Daoy (cell line): ENCODE data around the gene ZFX. TPM values are rescaled to one million over a fixed set of nuclear protein-coding genes. Genes with fewer than 3 reads are reported as not detected.
A peak's percentile ranks its signal among the peaks of the same experiment; 100 is the strongest.

Source experiments
- DNase-seq: peaks from one replicate; pipeline ENCODE4 v3.0.0-alpha.2; 2015; ENCODE audit warnings: low read depth
- total RNA-seq: library from RNA; depleted of rRNA; stranded (reverse); fragments of >200 nt; shearing (Covaris generic); gene quantifications from 2 replicates; pipeline ENCODE4 v1.2.3, GENCODE V29; 2014; rRNA removed

ZFX gene
- total RNA-seq, 1 experiment from 2014 or later: 17.4 TPM

DNA sequence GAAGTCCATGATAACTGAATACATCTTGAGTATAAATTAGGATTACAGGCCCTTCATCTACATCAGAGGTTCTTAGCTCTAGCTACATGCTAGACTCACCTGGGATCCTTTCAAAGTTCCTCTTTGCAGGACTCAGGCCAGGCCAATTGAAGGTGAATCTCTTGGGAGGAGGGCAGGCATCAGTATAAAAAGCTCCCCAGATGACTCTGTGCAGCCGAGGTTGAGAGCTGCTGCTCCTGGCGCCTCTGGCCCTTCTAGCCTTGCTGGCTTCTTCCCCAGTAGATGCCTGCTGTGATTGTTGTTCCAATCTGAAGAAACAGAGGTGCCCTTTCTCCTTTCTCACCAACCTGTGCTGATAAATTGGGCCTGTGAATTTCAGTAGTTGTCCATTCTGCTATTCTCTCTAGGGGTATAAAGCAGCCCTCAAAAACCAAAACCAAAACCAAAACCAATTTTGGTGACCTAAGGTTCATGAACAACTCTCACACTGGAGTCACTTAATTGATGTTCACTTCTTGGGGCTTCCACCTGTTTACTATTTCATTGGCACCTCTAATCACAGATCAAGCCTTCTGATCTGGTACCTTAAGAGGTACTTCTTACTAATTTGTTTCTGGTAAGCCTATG lies 85.7 kb downstream of the ZFX start:
- DNase-seq: no peak

DNA sequence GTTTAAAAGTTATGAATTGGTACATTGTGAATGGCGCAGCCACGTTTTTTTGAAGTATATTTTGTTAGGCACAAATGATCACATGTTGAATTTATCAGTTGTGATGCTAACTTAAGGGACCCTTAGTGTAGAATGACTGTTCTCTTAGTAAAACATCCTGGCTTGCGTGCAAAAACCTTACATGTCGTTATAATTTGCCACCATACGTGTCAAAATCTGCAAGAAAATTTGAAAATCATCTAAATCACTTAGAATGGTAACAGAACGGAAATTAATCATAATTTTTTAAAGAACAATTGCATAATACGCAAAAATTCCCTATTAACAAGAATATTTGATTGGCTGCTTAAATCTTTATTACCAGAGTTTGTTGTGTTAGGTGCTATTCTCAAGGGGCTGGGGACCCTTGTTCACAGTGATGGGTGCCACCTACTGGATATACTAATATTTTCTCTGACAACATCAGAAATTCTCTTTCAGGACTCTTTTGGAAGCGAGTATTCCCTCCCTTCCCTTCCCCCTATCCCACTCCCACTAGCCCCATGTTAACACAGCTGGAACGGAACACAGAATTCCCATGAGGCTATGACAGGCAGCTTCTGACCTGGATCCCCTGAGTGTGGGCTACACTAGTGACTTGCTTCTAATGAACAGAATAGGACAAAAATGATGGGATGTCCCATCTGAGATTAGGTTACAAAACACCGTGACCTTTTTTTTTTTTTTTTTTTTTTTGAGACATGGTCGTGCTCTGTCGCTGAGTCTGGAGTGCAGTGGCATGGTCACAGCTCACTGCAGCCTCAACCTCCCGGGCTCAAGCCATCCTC lies 92.5 kb downstream of the ZFX start:
- DNase-seq: peak; percentile 16

- DNase-seq: peak; percentile 38
Measured at GRCh38 chrX:24242649-24243175, 93.2 kb downstream of the ZFX start.

DNA sequence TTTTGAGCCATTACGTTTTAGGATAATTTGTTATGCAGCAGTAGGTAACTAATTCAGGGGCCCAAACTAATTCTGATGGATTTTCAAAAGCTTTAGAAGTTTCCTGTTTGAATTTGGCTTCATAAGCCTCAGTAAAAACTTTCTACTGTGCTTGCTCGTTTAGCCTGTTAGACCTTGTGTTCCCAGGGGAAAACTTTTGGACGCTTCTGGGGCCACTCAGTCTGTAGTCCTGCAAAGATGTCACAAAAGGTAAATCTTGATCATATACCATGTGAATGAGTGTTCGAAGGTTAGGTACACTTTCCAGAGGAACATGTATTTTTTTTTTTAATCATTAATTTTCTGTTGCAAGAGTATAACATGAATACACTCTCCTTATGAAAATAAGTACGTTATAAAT lies 93.7 kb downstream of the ZFX start:
- DNase-seq: no peak

DNA sequence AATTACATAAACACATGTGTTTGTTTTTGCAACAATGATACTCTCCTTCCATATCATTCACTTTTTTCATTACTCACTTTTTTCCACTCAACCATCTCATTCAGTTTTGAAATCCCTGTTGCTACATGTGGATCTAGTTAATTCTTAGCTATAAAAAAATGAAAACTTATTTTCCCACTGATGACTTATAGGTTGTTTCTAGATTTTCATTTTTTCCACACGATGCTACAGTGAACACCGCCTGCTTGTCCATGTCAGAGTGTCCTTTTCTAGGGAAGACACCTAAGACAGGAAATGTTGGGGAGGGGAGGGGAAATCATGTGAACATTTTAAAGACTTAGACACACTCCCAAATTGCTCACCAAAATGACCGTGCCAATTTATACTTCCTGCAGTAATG lies 94.2 kb downstream of the ZFX start:
- no peak for DNase-seq

DNA sequence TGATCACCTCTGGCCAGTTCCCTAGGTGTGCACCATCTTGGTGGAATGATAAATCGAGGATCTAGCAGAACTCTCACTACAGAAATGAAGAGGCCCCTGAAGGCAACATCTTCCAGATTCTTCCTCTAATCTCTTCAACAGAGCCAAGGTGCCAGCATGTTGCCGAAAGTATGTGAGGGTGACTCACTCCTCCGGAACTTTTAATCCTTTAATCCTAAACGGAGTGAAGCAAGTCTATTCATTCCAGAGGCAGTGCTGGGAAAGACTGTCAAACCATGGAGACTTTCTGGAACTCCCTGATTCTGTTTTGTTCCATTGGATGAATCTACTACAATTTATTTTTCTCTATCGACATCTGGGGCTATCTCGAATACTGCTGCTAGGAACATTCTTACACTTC lies 95.7 kb downstream of the ZFX start:
- peak; percentile 39 for DNase-seq

DNA sequence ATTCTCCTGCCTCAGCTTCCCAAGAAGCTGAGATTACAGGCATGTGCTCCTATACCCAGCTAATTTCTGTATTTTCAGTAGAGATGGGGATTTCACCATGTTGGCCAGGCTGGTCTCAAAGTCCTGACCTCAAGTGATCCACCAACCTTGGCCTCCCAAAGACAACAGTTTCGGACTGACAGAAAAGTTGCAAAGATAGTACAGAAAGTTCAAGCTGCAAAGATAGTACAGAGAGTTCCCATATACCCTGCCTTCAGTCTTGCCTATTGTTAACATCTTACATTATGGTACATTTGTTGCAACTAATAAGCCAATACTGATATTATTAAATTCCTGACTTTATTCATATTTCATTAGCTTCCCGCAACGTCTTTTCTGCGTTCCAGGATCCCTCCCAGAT lies 98.5 kb downstream of the ZFX start:
- DNase-seq: no peak

GRCh38 chrX:24253030-24253429 lies 103.5 kb downstream of the ZFX start:
- DNase-seq: no peak

GRCh38 chrX:24253469-24253868 lies 103.9 kb downstream of the ZFX start:
- no peak for DNase-seq

DNA sequence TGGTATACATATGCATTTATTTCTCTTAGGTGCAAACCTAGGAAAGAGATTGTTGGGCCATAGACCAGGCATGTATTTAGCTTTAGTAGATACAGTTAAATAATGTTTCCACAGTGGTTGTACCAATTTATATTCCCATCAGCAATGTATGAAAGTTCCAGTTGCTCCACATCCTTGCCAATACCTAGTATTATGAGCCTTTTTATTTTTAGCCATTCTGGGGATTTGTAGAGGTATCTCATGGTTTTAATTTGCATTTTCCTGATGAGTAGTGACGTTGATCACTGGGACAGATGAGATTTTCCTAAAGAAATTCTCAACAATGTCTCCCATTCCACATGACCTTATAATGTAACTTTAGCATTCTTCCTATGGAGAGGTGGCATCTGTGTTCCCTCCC lies 107.5 kb downstream of the ZFX start:
- no peak for DNase-seq

- peak; percentile 50 for DNase-seq
Measured at GRCh38 chrX:24259544-24260240, 110.2 kb downstream of the ZFX start.

DNA sequence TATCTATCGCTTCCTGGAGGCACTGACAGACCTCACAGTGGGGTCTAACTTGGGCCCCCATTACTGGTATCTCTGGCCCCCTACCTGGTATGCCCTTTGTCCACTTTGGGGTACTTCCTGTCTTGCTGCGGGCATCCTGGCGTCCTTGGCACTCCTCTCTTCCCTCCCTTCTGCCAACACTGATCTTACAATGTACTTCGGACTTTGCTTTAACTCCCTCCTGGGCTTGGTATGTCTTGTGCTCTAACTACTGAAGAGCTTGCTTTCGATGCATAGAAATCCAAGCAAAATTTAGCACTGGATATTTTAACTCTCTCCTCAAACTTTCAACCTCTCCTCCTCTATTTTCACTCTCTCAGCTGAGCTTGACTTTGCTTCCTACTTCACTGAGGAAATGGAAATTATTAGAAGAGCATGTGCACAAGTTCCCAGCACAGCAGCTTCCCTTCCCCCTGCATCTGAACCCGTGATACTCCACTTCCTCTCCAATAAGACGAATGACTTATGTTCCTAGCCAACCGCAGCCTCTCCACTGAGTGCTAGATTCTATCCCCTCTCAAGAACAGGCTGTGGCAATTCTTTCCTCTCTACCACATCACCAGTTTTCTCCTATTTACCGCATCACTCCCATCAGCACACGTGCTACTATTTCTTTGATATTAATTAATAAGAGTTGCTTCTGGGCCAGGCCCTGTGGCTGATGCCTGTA lies 111.5 kb downstream of the ZFX start:
- DNase-seq: peak; percentile 50

GRCh38 chrX:24262309-24262708 lies 112.8 kb downstream of the ZFX start:
- no peak for DNase-seq

DNA sequence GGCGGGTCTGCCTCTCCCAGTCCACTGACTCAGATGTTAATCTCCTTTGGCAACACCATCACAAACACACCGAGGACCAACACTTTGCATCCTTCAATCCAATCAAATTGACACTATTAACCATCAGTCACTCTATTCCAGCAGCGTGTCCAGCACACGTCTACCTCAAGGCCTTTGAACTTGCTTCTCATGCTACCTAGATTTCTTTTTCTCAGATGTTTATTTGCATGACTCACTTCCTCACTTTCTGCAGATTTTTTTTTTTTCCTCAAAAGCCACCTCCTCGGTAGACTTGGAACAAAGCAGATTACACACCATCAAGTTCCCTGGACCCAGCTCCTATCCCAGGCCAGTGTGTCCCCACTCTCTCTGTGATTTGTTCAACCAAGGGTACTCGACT lies 114.9 kb downstream of the ZFX start:
- DNase-seq: peak; percentile 16

Other genes starting within 250 kb of the ZFX start
- 29.4 and 49.9 TPM in 2 replicates for gene APOO, start 241.8 kb upstream of the ZFX start, total RNA-seq
- not detected in 2 replicates for gene CXorf58, start 241.7 kb upstream of the ZFX start, total RNA-seq
- 8.2 and 9.4 TPM in 2 replicates for gene KLHL15, start 122.5 kb upstream of the ZFX start, total RNA-seq
- 161 and 176 TPM in 2 replicates for gene EIF2S3, start 94.8 kb upstream of the ZFX start, total RNA-seq
- gene SUPT20HL2, start 164.3 kb downstream of the ZFX start, total RNA-seq: not detected in 2 replicates
- gene SUPT20HL1, start 210.9 kb downstream of the ZFX start, total RNA-seq: not detected in 2 replicates